SU-DHL-6 (cell line): Measurements from ENCODE around the gene SYNE4.

Source experiments
- H2AFZ ChIP-seq: fragments of 200-600 bp; sonication (generic); 2 replicates; pipeline ENCODE4 v1.6.1; 2014; ENCODE audit warnings: low read depth, mild to moderate bottlenecking, moderate library complexity, mixed read lengths, antibody characterized with exemption, low read length; ENCODE audit not compliant: severe bottlenecking
- H3F3A ChIP-seq: fragments of 200-600 bp; shearing (Covaris generic); 2 replicates; pipeline ENCODE4 v1.6.0; 2016; ENCODE audit warnings: antibody characterized with exemption, mild to moderate bottlenecking; ENCODE audit not compliant: insufficient read depth
- H3K27ac ChIP-seq: fragments of 200-600 bp; sonication (generic); 2 replicates; pipeline ENCODE4 v1.5.1; 2016; ENCODE audit warnings: low read depth, mild to moderate bottlenecking, low read length, moderate library complexity, mixed read lengths
- H3K27me3 ChIP-seq: fragments of 200-600 bp; sonication (generic), shearing (Covaris generic); 2 replicates; pipeline ENCODE4 v1.6.0; 2014; ENCODE audit warnings: mild to moderate bottlenecking, low read length
- H3K36me3 ChIP-seq: fragments of 200-600 bp; sonication (generic); 2 replicates; pipeline ENCODE4 v1.6.1; 2014; ENCODE audit warnings: mild to moderate bottlenecking, low read length, mixed read lengths
- H3K4me2 ChIP-seq: fragments of 300-600, 200-600 bp; shearing (Covaris generic), sonication (generic); 2 replicates; pipeline ENCODE4 v1.6.0; 2014; ENCODE audit warnings: low read length, low read depth, mild to moderate bottlenecking; ENCODE audit not compliant: poor library complexity, severe bottlenecking
- H3K4me3 ChIP-seq: fragments of 200-600 bp; sonication (generic); 2 replicates; pipeline ENCODE4 v1.5.1; 2014; ENCODE audit warnings: antibody characterized with exemption, low read length, mild to moderate bottlenecking, mixed read lengths; ENCODE audit not compliant: insufficient read depth, poor library complexity, severe bottlenecking
- H3K79me2 ChIP-seq: fragments of 200-600 bp; sonication (generic); 2 replicates; pipeline ENCODE4 v1.6.1; 2014; ENCODE audit warnings: mild to moderate bottlenecking, low read length, moderate library complexity; ENCODE audit not compliant: insufficient read depth
- H3K9ac ChIP-seq: fragments of 200-600 bp; sonication (generic); 2 replicates; pipeline ENCODE4 v1.7.0; 2014; ENCODE audit warnings: mild to moderate bottlenecking, low read length
- H3K9me2 ChIP-seq: fragments of 200-600 bp; sonication (generic); replicated peaks from 2 replicates; pipeline ENCODE4 v1.6.1; 2014; ENCODE audit warnings: low read length; ENCODE audit not compliant: insufficient read depth
- H3K9me3 ChIP-seq: fragments of 200-600 bp; sonication (generic); 2 replicates; pipeline ENCODE4 v1.6.1; 2014; ENCODE audit warnings: low read length, mixed read lengths; ENCODE audit not compliant: insufficient read depth
- H4K20me1 ChIP-seq: fragments of 200-600 bp; sonication (generic); 2 replicates; pipeline ENCODE4 v1.6.1; 2014; ENCODE audit warnings: low read depth, mild to moderate bottlenecking, antibody characterized with exemption, low read length, moderate library complexity, mixed read lengths
- CTCF ChIP-seq: fragments of 200-600 bp; sonication (generic); IDR thresholded peaks from one replicate; pipeline ENCODE4 v1.5.1; 2017; ENCODE audit warnings: antibody characterized with exemption, mild to moderate bottlenecking, low read length, moderate library complexity; ENCODE audit not compliant: insufficient read depth, poor library complexity, severe bottlenecking
- EZH2phosphoT487 ChIP-seq: fragments of 200-600 bp; sonication (generic), shearing (Covaris generic); conservative IDR thresholded peaks from 2 replicates; pipeline ENCODE4 v1.6.1; 2018; ENCODE audit warnings: mild to moderate bottlenecking, antibody characterized with exemption, low read length, moderate library complexity, mixed read lengths

SYNE4 gene

GRCh38 chr19:35975608-35976214 lies 32.9 kb downstream of the SYNE4 start:
- Histone ChIP-seq H3K9me3 (no peaks in the 10 kb centered on the region), H3K4me3 (no peak overlapping the region), H4K20me1 (no peaks in the 10 kb centered on the region), H3K9me2 (no peaks in the 10 kb centered on the region), H3K79me2 (no peaks in the 10 kb centered on the region), H3K9ac (no peak overlapping the region), H2AFZ (no peak overlapping the region), H3K27me3 (no peaks in the 10 kb centered on the region), H3F3A (no peaks in the 10 kb centered on the region), H3K36me3 (no peaks in the 10 kb centered on the region), H3K27ac (no peak overlapping the region), H3K4me2 (no peak overlapping the region)
- TF ChIP-seq CTCF (no peak), EZH2phosphoT487 (no peak)

- Histone ChIP-seq H3K79me2 (no peaks in the 10 kb centered on the region), H3K9me3 (no peaks in the 10 kb centered on the region), H3K27ac (no peak overlapping the region), H3K4me3 (no peak overlapping the region), H3K9me2 (no peaks in the 10 kb centered on the region), H2AFZ (no peak overlapping the region), H3K27me3 (no peaks in the 10 kb centered on the region), H4K20me1 (no peaks in the 10 kb centered on the region), H3K9ac (no peak overlapping the region), H3K36me3 (no peaks in the 10 kb centered on the region), H3F3A (no peaks in the 10 kb centered on the region), H3K4me2 (no peak overlapping the region)
- TF ChIP-seq EZH2phosphoT487 (no peak), CTCF (no peak)
Observed at GRCh38 chr19:35973487-35973886, 35.1 kb downstream of the SYNE4 start.

- no peaks in the 10 kb centered on the region for H3K9me2 ChIP-seq
- H3K27me3 ChIP-seq: no peaks in the 10 kb centered on the region
- TF ChIP-seq CTCF (no peak), EZH2phosphoT487 (no peak)
Observed at GRCh38 chr19:35966771-35967170, 41.8 kb downstream of the SYNE4 start.

More at GRCh38 chr19:35966771-35967170, 41.8 kb downstream of the SYNE4 start:
- H3K36me3 ChIP-seq: no peaks in the 10 kb centered on the region
- no peak overlapping the region for H3K4me2 ChIP-seq
- H3K9me3 ChIP-seq: no peaks in the 10 kb centered on the region
- no peak overlapping the region for H3K27ac ChIP-seq
- H3K4me3 ChIP-seq: no peak overlapping the region
- no peak overlapping the region for H2AFZ ChIP-seq
- H3K9ac ChIP-seq: no peak overlapping the region
- no peaks in the 10 kb centered on the region for H4K20me1 ChIP-seq
- H3F3A ChIP-seq: no peaks in the 10 kb centered on the region
- no peaks in the 10 kb centered on the region for H3K79me2 ChIP-seq
